ENCODE results near the gene TOMM7.
A peak's percentile ranks its signal among the peaks of the same experiment; 100 is the strongest.

The TOMM7 gene

DNA sequence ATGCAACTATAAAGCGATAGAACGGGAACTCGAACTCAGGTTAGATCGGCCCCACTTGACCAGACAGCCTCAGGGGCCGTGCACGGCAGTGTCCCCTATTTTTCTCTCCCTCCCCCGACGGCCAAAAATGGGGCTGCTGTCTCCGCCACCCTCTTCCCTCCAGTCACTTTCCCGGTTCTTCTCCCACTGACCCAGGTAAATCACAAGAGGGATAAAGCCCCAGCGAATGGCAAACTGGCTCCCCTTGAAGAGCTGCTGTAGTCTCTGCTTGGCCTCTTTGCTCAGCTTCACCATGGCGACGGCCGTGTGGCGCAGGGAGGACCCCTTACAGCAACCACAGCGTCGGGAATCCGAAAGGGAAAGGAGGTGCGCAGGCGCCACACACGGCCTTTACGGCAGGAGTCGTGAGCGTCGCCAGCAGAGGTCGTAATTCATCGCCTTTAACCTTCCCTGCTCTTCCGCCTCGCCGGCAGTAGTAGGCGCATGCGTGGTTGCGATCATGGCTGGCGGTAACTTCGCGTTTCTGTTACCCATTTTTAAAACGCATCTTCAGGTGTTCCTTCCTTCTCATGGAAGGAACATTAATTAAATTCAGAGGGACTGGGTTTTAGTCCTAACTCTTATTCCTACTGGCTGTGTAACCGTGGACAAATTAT lies at the start of gene TOMM7:
Gene TOMM7 (minus strand): TSS at position 364 of the 656 bp plus-strand sequence. CDS start 70 bp downstream, at position 294.
- peak; percentile 44 to 94 for DNase-seq

DNA sequence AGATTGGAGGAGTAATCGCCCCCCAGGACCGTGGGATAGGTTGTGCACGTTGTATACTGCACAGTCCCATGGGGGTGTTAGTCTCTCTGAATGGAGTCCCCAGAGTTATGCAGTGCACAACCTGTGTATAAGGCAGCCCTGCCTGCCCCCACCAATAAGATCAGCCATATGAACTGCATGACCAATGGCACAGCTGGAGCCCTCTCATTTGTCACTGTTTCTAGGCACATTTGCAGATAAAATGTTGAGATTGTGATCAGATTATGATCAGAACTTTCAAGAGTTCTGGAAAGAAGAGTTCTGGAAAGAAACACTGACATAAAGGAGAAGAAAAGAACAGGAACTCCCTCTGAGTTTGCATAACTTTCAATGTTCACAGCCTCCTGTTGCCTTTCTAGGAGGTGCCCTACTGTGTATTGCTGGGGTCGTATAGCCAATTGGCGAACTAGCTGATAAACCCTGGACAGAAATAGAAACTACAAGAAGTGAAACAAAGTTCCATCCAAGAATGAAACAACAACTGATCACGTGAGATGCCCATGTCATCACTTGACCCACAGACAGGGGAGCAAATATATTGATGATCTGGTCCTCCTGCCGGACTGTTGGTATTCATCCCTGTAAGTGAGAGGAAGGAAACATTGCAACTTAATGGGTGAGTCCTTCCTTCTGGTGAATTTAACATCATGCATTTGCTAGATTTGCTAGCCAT lies 49.6 kb upstream of the TOMM7 start:
- DNase-seq, result no peak

DNA sequence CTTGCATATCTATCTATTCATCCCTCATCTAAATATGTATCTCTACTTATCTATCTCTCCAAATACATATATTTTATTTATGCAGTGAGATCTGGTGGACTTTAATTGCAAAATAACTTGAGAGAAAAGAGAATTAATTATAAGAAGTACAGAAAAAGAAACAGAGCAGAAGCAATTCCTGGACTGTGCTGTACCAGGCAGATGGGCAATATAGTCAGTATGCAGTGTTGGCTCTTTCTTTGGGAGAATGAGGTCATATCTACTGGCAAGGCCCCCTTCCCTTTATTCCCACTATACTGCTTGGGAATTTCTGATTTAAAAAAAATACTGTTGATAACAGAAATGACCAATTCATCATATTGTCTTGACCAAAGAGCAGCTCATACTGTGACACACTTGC lies 49.0 kb upstream of the TOMM7 start:
- DNase-seq, result no peak

DNA sequence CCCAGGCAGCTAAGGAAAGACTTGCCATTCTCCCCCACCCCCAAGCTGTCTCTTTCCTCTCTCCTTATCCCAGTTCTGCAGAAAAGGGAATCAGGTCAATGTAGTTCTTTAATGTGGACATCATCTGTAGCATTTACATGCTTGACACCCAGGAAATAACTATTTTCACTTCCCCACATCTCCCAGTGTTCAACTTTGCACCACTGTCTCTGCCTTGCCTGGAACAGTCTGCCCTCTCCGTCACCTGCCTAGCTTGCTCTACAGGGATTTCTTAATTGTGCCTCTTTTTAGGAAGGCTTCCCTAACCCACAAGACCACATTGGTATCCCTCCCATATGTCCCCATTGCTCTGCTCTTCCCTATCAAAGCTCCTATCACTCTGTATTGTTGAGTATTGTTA lies 45.9 kb upstream of the TOMM7 start:
- no peak for DNase-seq

DNA sequence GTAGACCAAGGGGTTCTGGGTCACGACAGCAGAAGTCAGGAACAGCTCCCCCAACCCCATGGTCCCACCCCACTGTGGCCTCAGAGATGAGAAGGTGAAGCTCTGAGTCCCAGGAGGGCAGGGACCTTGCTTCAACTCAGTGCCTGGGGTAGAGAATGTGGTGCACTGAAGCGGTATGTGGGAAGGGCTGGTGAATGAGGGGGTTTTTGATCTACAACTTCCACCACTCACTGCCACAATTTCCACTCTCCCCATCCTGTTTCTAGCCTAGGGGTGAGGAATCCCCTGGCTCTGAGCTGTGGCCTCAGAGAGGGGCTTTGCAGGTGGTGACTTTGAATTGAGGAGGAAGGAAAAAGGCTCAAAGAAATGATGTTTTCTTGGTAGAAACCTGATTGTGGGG lies 44.9 kb upstream of the TOMM7 start:
- no peak for DNase-seq

DNA sequence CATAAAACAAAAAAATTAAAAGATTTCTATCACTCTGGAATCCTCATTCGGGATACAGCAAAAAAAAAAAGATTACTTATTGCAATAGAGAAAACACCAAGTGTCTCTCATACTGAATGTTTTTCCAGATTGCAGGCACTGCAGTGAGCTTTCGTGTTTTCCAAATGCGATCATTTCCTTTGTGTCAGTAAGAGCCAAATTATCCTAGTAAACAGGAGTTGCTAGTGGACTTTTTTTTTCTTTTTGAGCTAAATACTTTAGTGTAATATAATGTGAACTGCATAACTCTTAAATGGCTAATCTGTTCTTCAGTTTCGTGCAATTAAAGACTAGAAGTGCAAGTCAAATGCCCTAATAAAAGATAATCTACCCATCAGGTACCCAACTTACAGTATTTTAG lies 44.4 kb upstream of the TOMM7 start:
- DNase-seq, result no peak

DNA sequence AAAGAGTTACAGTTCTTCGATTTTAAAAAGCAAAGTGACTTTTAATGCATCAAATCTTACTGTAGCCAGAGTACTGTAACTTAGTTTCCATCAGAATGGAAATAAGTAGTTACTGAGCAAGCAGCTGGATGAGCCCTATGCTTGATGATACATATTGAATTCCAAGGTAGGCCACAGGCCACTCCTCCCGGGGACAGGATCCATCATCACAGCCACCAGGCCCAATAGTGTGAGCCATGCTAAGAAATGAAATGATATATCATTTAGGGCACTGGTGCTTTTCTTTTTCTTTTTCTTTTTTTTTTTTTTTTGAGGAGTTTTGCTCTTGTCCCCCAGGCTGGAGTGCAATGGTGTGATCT lies 42.9 kb upstream of the TOMM7 start:
- DNase-seq, result no peak

DNA sequence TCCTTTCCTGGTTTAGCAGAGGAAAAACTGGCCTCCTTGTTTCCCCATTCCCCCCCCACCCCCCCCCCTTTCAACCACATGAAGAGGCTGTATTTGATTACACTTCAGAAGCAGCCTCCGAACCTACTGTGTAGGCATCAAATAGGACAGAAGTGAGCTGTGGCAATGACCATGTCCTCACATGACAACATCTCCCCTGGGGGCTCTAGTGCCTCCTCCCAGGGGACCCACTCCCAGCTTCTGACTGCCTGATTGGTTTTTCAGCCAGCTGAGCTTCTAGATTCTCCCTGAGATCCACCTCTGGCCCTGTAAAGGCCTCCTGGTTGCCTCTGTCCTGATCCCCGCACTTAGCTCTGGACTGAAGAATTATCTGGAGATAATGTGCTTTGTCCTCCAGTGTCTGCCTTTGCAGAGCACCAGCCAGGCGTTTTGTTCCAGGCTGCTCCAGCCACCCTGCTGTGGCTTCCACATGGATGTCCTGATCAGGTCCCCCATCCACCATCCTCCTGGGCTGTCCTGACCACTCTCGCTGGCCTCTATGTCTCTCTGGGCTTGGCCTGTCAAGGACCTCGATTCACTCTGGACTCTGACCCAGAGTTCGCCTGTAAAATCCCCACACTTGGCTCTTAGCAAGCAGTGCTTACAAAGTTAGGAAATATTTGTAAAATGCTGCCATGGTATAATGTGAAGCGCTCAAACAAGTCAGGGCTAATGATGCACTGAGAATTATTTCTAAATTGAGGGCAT lies 42.4 kb upstream of the TOMM7 start:
- DNase-seq, result no peak

DNA sequence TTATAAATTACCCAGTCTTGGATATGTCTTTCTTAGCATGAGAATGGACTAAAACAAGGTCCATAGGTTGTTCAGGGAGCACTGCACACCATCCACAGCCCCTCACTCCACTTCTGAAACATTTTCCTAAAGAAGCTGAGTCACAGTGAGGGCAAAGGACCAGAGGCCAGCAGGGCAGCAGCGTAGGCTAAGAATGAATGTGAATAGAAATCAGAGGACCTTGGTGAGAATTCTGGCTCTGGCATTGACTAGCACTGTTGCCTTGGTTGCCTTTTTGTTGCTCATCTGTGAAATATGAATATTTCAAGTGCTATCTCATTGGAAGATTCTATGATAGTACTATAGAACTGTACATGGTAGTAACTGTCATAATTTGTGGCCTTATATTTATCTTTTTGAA lies 41.7 kb upstream of the TOMM7 start:
- no peak for DNase-seq

DNA sequence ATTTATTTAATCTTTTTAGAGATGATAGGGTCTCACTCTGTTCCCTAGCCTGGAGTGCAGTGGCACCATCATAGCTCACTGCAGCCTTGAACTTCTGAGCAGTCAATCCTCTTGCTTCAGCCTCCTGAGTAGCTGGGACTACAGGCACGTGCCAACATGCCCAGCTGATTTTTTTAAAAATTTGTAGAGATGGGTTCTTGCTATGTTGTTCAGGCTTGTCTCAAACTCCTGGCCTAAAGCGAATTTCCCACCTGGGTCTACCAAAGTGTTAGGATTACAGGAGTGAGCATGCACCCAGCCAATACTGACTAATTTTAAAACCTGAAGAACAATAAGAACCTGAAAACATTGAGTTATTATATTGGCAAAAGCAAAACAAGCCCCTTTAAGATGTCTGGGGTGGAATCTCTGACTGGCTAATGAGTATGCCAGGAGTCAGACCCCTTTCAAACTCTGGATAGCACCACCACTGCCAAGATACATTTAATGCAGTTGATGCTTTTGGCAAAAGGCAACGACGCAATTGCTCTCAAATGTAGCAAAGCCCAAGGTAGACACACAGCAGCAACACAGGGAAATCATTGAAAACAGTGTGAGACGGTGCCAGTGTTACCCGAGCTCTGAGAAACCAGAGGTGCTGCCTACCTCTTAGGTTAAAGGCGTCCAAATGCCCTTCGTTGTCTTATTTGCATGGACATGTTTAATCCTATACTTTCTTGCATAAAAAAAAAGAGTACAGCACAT lies 40.7 kb upstream of the TOMM7 start:
- DNase-seq, result no peak

DNA sequence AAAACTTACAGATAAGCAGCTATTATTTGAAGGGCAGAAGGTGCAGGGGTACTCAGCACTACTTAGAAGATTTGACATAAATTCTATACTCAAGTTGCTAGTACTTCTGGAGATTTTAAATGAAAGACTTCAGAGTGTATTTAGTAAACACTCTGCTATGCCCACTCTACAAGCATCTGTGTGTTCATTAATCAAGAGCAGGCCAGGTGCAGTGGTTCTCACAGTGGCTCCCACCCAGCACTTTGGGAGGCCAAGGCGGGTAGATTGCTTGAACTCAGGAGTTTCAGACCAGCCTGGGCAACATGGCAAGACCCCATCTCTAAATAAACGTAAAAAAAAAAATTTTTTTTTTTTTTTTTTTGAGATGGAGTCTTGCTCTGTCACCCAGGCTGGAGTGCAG lies 38.9 kb upstream of the TOMM7 start:
- DNase-seq, result no peak

DNA sequence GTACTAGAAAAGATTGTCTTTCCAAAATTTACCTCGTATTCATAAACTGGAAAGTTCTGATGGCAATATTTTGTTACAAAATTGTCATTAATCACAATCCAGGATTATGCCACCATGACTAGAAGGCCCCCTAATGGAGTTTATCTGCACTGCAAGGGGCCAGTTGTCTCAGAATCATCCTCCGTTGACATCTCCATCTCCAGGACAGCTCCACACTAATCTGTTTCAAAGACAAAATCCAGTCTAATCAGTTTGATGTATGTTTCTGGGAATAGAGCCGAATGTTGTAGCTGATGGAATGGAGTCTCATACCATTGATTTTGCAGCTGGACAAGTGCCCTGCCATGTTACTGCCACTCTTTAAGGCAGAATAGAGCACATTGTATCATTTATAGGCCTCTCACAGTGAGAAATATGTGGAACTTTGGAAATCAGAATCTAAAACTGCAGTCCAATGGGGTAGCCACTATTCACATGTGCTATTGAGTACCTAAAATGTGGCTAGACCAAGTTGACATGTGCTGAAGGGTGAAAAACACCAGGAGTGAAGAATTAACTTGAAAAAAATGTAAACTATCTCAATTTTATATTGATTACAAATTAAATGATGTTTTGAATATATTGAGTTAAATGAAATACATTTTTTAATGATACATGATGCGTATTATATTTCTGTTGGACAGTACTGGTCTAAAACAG lies 38.3 kb upstream of the TOMM7 start:
- DNase-seq, result no peak

DNA sequence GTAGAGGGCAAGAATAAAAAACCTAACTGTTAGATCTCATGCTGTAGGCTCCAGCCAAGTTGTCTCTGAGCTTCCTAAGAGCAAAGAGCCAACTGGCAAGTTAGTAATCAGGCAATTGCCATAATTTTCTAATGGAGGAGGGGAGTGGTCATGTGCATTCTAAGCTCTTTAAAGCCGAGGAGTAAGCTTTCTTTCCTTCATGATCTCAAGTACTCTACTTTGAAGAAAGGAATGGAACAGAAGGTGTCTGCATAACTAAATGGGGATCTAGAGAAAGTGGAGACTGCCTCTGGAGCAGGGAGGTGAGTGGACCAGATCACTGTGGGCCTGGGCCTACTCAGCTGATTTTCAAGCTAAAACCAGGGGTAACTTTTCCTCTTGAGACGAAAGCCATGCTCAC lies 37.7 kb upstream of the TOMM7 start:
- DNase-seq, result no peak

DNA sequence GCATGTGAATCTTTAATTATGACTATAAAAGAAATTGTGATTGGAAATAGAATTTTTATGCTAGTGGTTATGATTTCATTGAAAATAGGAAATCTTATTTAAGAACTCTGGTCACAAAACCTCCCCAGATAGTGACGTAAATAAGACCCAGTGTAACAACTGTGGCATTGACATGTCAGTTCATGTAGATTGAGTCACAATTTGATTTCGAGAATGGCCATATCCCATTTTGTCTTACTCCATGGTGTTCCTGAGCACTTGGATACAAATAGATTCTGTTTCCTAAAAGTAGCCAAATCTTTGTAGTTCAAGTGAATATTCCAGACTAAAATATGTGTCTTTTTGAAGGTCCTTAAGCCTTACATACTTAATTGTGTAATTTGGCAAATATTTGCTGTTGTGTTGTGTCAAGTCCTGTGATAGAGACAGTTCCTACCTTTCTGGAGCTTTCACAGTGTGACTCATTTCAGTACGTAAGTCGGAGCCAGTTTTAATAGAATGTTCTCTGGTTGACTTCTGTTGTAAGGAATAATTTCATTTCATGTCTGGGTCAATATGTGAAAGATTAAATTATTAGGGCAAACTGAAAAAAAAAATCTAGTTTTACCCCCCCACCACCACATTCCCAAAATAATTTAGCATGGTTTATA lies 37.1 kb upstream of the TOMM7 start:
- DNase-seq, result no peak

DNA sequence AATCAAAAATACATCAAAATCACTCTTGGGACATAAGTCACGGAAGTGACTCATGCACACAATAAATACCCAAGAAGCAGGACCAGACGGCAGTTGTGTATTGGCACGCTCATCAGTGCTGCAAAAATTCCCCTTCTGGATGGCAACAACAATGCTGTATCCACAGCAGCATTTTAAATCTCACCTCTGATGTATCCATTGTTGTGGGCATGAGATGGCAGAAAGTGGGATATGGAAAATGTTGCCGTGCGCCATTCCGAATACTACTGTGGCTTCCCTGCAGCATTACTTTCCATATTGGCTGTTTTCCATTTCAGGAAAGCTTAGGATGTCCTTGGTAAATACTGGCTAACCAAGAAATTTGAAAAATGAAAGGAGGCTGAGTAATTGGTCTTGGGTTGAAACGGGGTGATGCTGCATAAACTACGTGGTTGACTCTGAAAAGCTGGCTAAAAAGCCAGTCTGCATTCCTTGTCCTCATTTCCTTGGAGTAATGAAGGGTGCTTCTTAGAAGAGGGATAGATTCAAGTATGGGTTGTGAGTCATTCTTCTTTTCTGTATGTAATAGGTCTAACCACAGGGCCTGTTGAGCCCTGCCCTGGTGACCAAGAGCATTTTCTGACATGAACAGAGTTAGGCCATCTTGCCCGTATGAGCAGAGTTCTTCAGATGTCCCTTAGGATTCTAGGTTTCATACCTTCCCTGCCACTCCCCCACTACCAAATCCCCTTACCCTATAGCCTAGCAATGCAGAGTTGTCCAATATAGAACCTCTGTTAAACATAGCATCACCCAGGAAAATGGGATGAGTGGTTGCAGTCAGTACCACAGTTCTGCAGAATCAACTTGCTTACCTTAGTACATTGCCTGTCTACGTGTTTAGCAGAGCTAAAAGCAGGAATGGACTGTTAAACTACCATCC lies 36.3 kb upstream of the TOMM7 start:
- DNase-seq, result no peak

DNA sequence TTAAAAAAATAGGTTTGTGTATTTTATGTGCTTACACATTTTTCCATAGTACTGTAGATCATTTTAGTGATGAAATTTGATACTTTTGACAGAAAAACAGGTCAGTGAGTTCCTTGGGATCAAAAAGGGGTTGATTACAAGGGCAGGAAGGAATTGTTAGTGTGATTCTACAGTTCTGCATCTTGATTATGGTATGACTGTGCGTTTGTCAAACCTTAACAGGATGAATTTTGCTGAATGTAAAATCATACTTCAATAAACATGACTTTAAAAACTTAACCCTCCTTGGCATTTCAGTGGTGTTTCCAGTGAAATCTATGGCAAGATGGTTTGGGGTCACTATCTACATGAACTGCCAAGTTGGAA lies 35.6 kb upstream of the TOMM7 start:
- no peak for DNase-seq

DNA sequence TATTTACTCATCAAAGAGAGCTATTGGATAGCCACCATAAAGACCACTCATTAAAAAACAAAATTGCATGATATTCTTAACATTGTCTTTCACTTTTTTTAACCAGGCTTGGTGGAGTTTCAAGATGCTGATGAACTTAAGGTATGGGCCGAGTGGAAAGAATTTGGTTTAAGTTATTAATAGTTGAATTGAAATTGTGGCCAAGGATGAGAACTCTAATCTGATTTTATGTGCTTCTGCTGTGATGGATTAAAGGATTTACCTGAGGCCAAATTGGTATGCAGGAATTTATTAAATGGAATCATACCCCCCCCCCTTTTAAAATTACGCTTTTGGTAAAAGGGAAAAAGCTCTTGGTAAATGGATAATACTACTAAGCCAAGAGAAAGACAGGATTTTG lies 33.8 kb upstream of the TOMM7 start:
- DNase-seq, result no peak

DNA sequence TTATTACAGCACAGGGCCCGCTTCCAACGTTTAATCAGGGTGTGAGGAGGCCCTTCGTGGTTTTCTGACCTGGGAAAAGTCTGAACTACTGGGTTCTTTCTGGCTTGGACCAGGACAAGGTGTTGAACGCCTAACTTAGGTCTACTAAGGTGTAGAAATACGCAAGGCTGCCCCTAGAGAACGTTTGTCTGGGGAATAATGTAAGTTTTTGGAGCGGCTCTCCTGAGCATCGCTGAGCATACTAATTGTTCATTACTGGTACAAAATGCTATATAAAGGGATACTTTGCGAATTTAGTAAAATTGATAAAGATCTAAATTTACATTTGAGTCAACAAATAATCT lies 32.4 kb upstream of the TOMM7 start:
- no peak for DNase-seq

DNA sequence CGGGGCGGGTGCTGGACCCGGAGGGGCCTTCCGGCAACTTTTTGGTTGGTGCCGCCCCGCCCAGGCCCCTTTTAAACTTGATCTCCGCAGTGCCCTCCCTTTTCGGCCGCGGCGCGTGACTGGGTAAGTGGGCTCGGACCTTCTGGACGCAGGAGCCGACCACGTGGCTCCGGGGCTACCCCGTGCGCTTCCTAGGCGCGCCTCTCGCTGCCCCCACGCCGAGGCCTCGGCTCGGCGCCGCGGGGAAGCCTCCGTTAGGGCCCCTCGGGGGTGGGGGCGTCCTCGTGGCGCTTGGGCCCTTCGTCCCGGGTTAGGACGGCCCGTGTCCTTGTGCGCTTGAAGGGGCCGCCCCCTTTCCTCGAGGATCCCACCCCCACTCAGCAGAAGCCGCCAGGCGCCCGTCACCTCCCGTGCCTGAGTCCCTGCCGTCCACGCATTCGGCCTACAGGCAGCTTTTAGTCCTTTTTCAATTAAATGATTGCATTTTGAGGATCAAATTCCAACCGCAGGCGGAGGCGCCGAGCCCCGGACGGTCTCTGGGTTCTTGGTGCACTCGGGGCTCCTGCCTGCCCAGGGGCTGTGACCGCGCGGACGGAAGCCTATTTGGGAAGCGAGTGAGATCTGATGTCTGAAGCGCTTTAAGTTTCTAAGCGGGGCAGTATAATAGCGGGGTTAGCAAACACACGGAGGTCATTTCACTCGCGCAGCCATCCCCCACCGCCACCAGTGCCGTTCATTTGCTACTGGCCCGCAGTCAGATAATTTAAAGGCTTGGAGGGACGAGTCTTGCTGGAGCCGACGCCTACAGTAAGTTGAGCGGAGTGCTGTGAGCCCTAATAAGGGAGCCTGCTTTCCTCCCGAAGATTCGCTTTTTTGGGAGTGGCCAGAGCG lies 31.8 kb upstream of the TOMM7 start:
- peak; percentile 54 to 76 for DNase-seq

DNA sequence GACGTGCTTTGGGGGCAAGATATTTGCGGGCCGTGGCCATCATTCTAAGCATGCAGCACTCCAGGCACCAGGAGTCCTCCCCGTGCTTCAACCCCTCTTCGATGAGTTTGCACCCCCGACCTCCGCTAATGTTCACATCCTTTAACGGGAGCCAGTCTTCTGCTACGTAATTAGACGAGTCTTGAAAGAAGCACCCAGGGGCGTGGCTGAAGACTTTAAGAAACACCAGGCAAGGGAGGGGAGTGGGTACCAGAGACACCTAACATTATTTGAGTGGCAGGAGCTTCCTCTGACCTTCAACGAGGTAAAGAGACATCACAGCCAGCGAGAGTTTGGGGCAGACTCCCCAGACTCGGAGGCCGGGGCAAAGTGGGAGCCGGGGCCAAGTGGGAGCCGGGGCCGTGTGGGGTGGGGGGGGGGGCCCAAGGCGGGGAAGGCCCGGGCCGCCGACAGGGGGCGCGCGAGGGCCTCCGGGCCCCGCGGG lies 31.1 kb upstream of the TOMM7 start:
- DNase-seq, result no peak

All from bone marrow (tissue), 2 donors.